Endothelial cell (in vitro differentiated cells): ENCODE measurements around the gene LARP4B. TPM values are rescaled to one million over a fixed set of nuclear protein-coding genes. Genes with fewer than 3 reads are reported as not detected.

ENCODE experiments used
- DNase-seq: peaks from one replicate; pipeline ENCODE4 v3.0.0; 2021; ENCODE audit warnings: low spot score
- H3K27ac Mint-ChIP-seq: one replicate; pipeline ENCODE4 v1.8.0; 2021; ENCODE audit warnings: mixed read lengths, inconsistent platforms; ENCODE audit not compliant: unreplicated experiment
- H3K27me3 Mint-ChIP-seq: one replicate; pipeline ENCODE4 v1.8.0; 2021; ENCODE audit warnings: mild to moderate bottlenecking, moderate library complexity, mixed read lengths, inconsistent platforms; ENCODE audit not compliant: unreplicated experiment
- H3K36me3 Mint-ChIP-seq: one replicate; pipeline ENCODE4 v1.8.0; 2021; ENCODE audit warnings: mild to moderate bottlenecking, low read depth, mixed read lengths, inconsistent platforms; ENCODE audit not compliant: unreplicated experiment
- H3K4me1 Mint-ChIP-seq: one replicate; pipeline ENCODE4 v1.8.0; 2021; ENCODE audit warnings: mild to moderate bottlenecking, mixed read lengths, inconsistent platforms; ENCODE audit not compliant: unreplicated experiment
- H3K4me3 Mint-ChIP-seq: one replicate; pipeline ENCODE4 v1.8.0; 2021; ENCODE audit warnings: mild to moderate bottlenecking, mixed read lengths, inconsistent platforms; ENCODE audit not compliant: unreplicated experiment
- H3K9me3 Mint-ChIP-seq: one replicate; pipeline ENCODE4 v1.8.0; 2021; ENCODE audit warnings: mixed read lengths, inconsistent platforms; ENCODE audit not compliant: unreplicated experiment
- CTCF ChIP-seq: fragments of 200-600 bp; sonication (generic); IDR thresholded peaks from one replicate; pipeline ENCODE4 v1.5.0; 2021; ENCODE audit warnings: antibody characterized with exemption; ENCODE audit not compliant: unreplicated experiment
- total RNA-seq: library from RNA; stranded (reverse); fragmentation: NEBNext Ultra II Directional; extraction: Animal tissue kit (Norgen Biotek cat#: 25700); gene quantifications from one replicate; pipeline ENCODE4 v1.2.1, GENCODE V29; 2021; ENCODE audit not compliant: unreplicated experiment

Gene LARP4B
- total RNA-seq, 1 donor from 2014 or later: 91.8 TPM

DNA sequence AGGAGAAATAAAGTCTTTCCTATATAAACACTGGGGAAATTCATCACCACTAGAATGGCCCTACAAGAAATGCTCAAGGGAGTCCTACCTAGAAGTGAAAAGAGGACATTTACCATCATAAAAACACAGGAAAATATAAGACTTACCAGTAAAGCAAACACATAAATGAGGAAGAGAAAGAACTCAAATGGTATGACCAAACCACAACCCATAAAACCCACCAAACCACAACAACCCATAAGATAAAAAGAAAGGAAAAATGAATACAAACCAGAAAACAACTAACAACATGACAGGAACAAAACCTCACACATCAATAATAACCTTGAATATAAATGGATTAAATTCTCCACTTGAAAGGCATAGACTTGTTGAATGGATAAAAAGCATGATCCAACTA, 170.1 kb downstream of the LARP4B start:
- peaks cover 3% of the 10 kb centered on the region for H3K36me3 Mint-ChIP-seq
- DNase-seq: no peak
- TF ChIP-seq CTCF: no peak
- peaks cover 3% of the 10 kb centered on the region for H3K4me1 Mint-ChIP-seq
- H3K27ac Mint-ChIP-seq: no peak overlapping the region
- H3K4me3 Mint-ChIP-seq: no peak overlapping the region
- H3K9me3 Mint-ChIP-seq: no peaks in the 10 kb centered on the region
- peaks cover 5% of the 10 kb centered on the region for H3K27me3 Mint-ChIP-seq

GRCh38 chr10:760622-761021, 170.9 kb downstream of the LARP4B start:
- H3K9me3 Mint-ChIP-seq: no peaks in the 10 kb centered on the region
- no peak overlapping the region for H3K27ac Mint-ChIP-seq
- H3K36me3 Mint-ChIP-seq: peaks cover 3% of the 10 kb centered on the region
- TF ChIP-seq CTCF: no peak
- peaks cover 5% of the 10 kb centered on the region for H3K27me3 Mint-ChIP-seq
- H3K4me1 Mint-ChIP-seq: peaks cover 3% of the 10 kb centered on the region
- H3K4me3 Mint-ChIP-seq: no peak overlapping the region
- no peak for DNase-seq

DNA sequence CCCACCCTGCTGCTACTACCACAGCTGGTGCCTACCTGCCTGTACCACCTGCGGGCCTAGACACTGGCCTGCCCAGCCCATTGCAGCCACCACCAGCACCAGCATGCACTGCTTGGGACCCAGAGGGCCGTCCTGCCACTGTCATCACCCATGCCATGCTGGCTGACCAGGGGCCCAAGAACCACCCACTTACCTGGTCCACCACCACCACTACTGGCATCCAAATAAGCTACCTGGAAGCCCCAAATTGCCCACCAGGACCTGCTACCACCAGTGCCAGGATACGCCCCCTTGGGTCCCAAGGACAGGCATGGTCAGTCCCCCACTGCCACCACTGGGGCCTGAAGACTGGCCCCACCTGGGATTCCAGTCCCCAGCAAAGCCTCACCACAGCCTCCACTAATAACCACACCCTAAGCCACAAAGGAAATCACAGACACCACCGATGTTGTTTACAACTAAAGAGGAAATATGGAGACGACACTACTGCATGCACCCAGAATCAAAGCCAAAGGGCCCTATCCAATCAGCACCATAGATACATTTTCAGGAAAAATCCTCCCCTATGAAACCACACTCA, 171.5 kb downstream of the LARP4B start:
- Mint-ChIP-seq H3K9me3 (no peaks in the 10 kb centered on the region), H3K4me3 (no peak overlapping the region), H3K27ac (no peak overlapping the region), H3K4me1 (peaks cover 3% of the 10 kb centered on the region), H3K27me3 (peaks cover 3% of the 10 kb centered on the region), H3K36me3 (peaks cover 3% of the 10 kb centered on the region)
- no peak for TF ChIP-seq CTCF
- no peak for DNase-seq

Other genes starting within 250 kb of the LARP4B start
- 13.1 TPM for gene DIP2C, start 242.0 kb downstream of the LARP4B start, total RNA-seq
- 46.2 TPM for gene GTPBP4, start 56.7 kb upstream of the LARP4B start, total RNA-seq
- not detected for gene IDI2, start 94.2 kb upstream of the LARP4B start, total RNA-seq
- gene IDI1, start 117.4 kb upstream of the LARP4B start, total RNA-seq: 52.7 TPM
- gene WDR37, start 124.7 kb upstream of the LARP4B start, total RNA-seq: 32.6 TPM